Loucy (cell line): ENCODE results near the gene LGALS9B.
"Not testable (repeated sequence)": the region's sequence is repeated elsewhere in the genome, so short reads cannot be mapped to it uniquely, and the experiment has no call there.

ENCODE experiments used
- H2AFZ ChIP-seq: fragments of 200-600 bp; sonication (generic); 2 replicates; pipeline ENCODE4 v1.6.0; 2016; ENCODE audit warnings: antibody characterized with exemption, mild to moderate bottlenecking, low read length, moderate library complexity
- H3F3A ChIP-seq: fragments of 200-600 bp; 2 replicates; pipeline ENCODE4 v1.6.0; 2016; ENCODE audit warnings: antibody characterized with exemption, low read depth, mild to moderate bottlenecking
- H3K27me3 ChIP-seq: fragments of 200-600 bp; sonication (generic); 2 replicates; pipeline ENCODE4 v1.6.1; 2014; ENCODE audit warnings: low read length, mild to moderate bottlenecking; ENCODE audit not compliant: insufficient read depth, poor library complexity, severe bottlenecking
- H3K36me3 ChIP-seq: fragments of 200-600 bp; sonication (generic); 2 replicates; pipeline ENCODE4 v1.6.1; 2016; ENCODE audit warnings: low read length; ENCODE audit not compliant: insufficient read depth
- H3K4me1 ChIP-seq: fragments of 200-600 bp; sonication (generic); 2 replicates; pipeline ENCODE4 v1.5.1; 2014; ENCODE audit warnings: low read length, mild to moderate bottlenecking; ENCODE audit not compliant: insufficient read depth, poor library complexity, severe bottlenecking
- H3K4me2 ChIP-seq: fragments of 200-600 bp; sonication (generic); 2 replicates; pipeline ENCODE4 v1.6.0; 2014; ENCODE audit warnings: antibody characterized with exemption, low read length, low read depth, mild to moderate bottlenecking; ENCODE audit not compliant: poor library complexity, severe bottlenecking
- H3K4me3 ChIP-seq: fragments of 200-600 bp; sonication (generic); 2 replicates; pipeline ENCODE4 v1.5.1; 2014; ENCODE audit warnings: low read length, mild to moderate bottlenecking, mixed read lengths; ENCODE audit not compliant: poor library complexity, severe bottlenecking
- H3K79me2 ChIP-seq: fragments of 200-600 bp; sonication (generic); 2 replicates; pipeline ENCODE4 v1.6.1; 2014; ENCODE audit warnings: low read length; ENCODE audit not compliant: insufficient read depth
- H3K9ac ChIP-seq: fragments of 200-600 bp; sonication (generic); 2 replicates; pipeline ENCODE4 v1.6.0; 2014; ENCODE audit warnings: mild to moderate bottlenecking, low read depth, low read length, moderate library complexity; ENCODE audit not compliant: poor library complexity, severe bottlenecking
- H3K9me2 ChIP-seq: fragments of 200-600 bp; sonication (generic); replicated peaks from 2 replicates; pipeline ENCODE4 v1.6.1; 2016; ENCODE audit warnings: low read depth, low read length, mixed read lengths
- H3K9me3 ChIP-seq: fragments of 200-600 bp; sonication (generic); 2 replicates; pipeline ENCODE4 v1.6.1; 2014; ENCODE audit warnings: mild to moderate bottlenecking, antibody characterized with exemption, low read length, low read depth; ENCODE audit not compliant: insufficient read depth
- H4K20me1 ChIP-seq: fragments of 200-600 bp; sonication (generic); 2 replicates; pipeline ENCODE4 v1.6.0; 2014; ENCODE audit warnings: antibody characterized with exemption, low read length, mild to moderate bottlenecking; ENCODE audit not compliant: insufficient read depth, poor library complexity, severe bottlenecking
- TF ChIP-seq, protein P1 (sequence below): fragments of 200-600 bp; sonication (generic); conservative IDR thresholded peaks from 2 replicates; pipeline ENCODE4 v1.5.1; 2014; ENCODE audit warnings: mild to moderate bottlenecking, antibody characterized with exemption, low read length

The LGALS9B gene

GRCh38 chr17:20453820-20454434 lies 13.4 kb downstream of the LGALS9B start:
- H2AFZ ChIP-seq, H3K9ac ChIP-seq, H3K36me3 ChIP-seq, H3K4me1 ChIP-seq, H3K9me2 ChIP-seq, H3K9me3 ChIP-seq, H3K27me3 ChIP-seq, H3F3A ChIP-seq, H3K79me2 ChIP-seq, H3K4me2 ChIP-seq, H3K4me3 ChIP-seq, H4K20me1 ChIP-seq: not testable (repeated sequence)

GRCh38 chr17:20450852-20451251 lies 16.5 kb downstream of the LGALS9B start:
- H3F3A ChIP-seq, H3K36me3 ChIP-seq, H3K4me3 ChIP-seq, H2AFZ ChIP-seq, H3K9ac ChIP-seq, H3K9me3 ChIP-seq, H3K79me2 ChIP-seq, H3K4me1 ChIP-seq, H4K20me1 ChIP-seq, H3K9me2 ChIP-seq, H3K27me3 ChIP-seq, H3K4me2 ChIP-seq: not testable (repeated sequence)

- H2AFZ ChIP-seq, H3K9me2 ChIP-seq, H3K4me1 ChIP-seq, H3F3A ChIP-seq, H3K79me2 ChIP-seq, H3K9me3 ChIP-seq, H3K27me3 ChIP-seq, H3K4me3 ChIP-seq, H3K9ac ChIP-seq, H4K20me1 ChIP-seq, H3K36me3 ChIP-seq, H3K4me2 ChIP-seq: not testable (repeated sequence)
Measured at GRCh38 chr17:20447534-20448321, 19.6 kb downstream of the LGALS9B start.

DNA sequence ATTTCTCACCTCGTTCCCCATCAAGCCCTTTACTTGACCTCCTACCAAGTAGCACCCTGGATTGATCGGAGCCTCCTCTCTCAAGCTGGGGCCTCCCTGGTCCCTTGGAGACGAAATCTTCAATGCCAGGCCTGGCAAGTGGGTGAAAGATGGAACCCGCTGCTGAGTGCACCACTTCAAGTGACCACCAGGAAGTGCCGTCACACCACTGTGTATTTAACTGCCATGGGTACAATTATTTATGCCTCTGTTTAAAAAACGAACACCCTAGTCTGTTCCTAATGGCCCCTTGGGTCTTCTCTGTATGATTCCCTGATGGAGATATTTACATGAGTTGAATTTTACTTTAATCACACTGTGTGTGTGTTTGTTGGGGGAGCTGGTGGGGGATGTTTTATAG lies 20.4 kb downstream of the LGALS9B start:
- not testable (repeated sequence) for H3K4me2 ChIP-seq
- TF ChIP-seq, protein P1, sequence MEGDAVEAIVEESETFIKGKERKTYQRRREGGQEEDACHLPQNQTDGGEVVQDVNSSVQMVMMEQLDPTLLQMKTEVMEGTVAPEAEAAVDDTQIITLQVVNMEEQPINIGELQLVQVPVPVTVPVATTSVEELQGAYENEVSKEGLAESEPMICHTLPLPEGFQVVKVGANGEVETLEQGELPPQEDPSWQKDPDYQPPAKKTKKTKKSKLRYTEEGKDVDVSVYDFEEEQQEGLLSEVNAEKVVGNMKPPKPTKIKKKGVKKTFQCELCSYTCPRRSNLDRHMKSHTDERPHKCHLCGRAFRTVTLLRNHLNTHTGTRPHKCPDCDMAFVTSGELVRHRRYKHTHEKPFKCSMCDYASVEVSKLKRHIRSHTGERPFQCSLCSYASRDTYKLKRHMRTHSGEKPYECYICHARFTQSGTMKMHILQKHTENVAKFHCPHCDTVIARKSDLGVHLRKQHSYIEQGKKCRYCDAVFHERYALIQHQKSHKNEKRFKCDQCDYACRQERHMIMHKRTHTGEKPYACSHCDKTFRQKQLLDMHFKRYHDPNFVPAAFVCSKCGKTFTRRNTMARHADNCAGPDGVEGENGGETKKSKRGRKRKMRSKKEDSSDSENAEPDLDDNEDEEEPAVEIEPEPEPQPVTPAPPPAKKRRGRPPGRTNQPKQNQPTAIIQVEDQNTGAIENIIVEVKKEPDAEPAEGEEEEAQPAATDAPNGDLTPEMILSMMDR = peak; percentile 43

DNA sequence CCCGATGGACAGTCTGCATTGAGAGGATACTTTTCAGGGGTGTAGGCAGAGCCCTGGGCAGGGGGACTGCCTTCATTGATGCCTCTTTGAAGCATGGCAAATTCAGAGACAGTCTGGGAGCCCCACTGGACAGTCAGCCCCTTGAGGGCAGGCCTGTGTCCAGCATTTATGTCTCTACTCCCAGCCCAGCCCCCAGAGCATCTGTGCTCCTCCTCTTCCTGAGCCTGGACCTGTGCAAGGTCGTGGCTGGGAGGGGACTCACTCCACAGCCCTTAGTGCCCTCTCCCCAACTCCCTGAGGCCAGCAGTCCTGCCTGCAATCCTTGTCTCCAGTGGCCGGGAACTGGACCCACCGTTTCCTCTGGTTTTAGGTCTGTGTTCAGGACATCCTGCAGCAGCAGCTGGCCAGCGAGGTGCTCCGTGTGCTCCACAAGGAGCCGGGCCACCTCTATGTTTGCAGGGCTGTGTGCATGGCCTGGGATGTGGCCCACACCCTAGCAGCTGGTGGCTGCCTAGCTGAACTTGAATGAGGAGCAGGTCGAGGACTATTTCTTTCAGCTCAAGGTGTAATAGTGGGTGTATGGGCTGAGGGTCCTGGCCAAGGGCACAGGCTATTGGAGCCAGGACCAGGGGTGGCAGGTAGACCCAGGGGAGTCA lies 22.6 kb downstream of the LGALS9B start:
- not testable (repeated sequence) for H4K20me1 ChIP-seq, H3K27me3 ChIP-seq, H3K4me1 ChIP-seq, H2AFZ ChIP-seq, H3K4me3 ChIP-seq, H3K36me3 ChIP-seq, H3K9ac ChIP-seq, H3F3A ChIP-seq, H3K79me2 ChIP-seq, H3K9me3 ChIP-seq, H3K4me2 ChIP-seq, H3K9me2 ChIP-seq

More for the DNA sequence above, 20.4 kb downstream of the LGALS9B start:
- H3K9ac ChIP-seq, H3K4me3 ChIP-seq, H3K9me3 ChIP-seq, H2AFZ ChIP-seq, H3K4me1 ChIP-seq, H3K79me2 ChIP-seq, H4K20me1 ChIP-seq, H3F3A ChIP-seq, H3K9me2 ChIP-seq, H3K27me3 ChIP-seq, H3K36me3 ChIP-seq: not testable (repeated sequence)

- H3K9me2 ChIP-seq, H3F3A ChIP-seq, H3K4me3 ChIP-seq, H2AFZ ChIP-seq, H3K9me3 ChIP-seq, H3K9ac ChIP-seq, H3K27me3 ChIP-seq, H3K4me1 ChIP-seq, H4K20me1 ChIP-seq, H3K4me2 ChIP-seq, H3K79me2 ChIP-seq, H3K36me3 ChIP-seq: not testable (repeated sequence)
Measured at GRCh38 chr17:20444173-20444572, 23.2 kb downstream of the LGALS9B start.
